Fibroblast of lung (primary cell): ENCODE results near the gene NKD1. TPM values are rescaled to one million over a fixed set of nuclear protein-coding genes. Genes with fewer than 3 reads are reported as not detected.

ENCODE experiments used
- DNase-seq, 2 donors: peaks; one replicate each; pipeline versions ENCODE4 v3.0.0 to v3.0.0-alpha.2; 2010; ENCODE audit warnings: low read depth in 2 of 2
- H2AFZ ChIP-seq: 2 replicates; pipeline ENCODE4 v1.5.1; 2012; ENCODE audit warnings: low read length, control low read depth, inconsistent platforms
- H3K27ac ChIP-seq: 2 replicates; pipeline ENCODE4 v1.5.1; 2011; ENCODE audit warnings: low read length, control low read depth; ENCODE audit not compliant: insufficient read depth
- H3K27me3 ChIP-seq: 2 replicates; pipeline ENCODE4 v1.5.1; 2011; ENCODE audit warnings: mild to moderate bottlenecking, low read length; ENCODE audit not compliant: control insufficient read depth, insufficient read depth
- H3K36me3 ChIP-seq: 2 replicates; pipeline ENCODE4 v1.5.1; 2011; ENCODE audit warnings: low read length; ENCODE audit not compliant: control insufficient read depth, insufficient read depth
- H3K4me1 ChIP-seq: 2 replicates; pipeline ENCODE4 v1.5.1; 2011; ENCODE audit warnings: low read length; ENCODE audit not compliant: control insufficient read depth, insufficient read depth; ENCODE audit errors: extremely low read depth
- H3K4me2 ChIP-seq: 2 replicates; pipeline ENCODE4 v1.5.1; 2011; ENCODE audit warnings: low read length, control low read depth; ENCODE audit not compliant: insufficient read depth; ENCODE audit errors: extremely low read depth
- H3K4me3 ChIP-seq, 4 experiments: fragments of 200-600 bp in 1 of 4; sonication (generic) in 1 of 4; replicated peaks in 1 of 4; 2 replicates each; pipeline ENCODE4 v1.5.1; 2011 to 2016; ENCODE audit warnings: low read length in 4 of 4, low read depth in 3 of 4, mild to moderate bottlenecking in 3 of 4, control low read depth in 2 of 4, inconsistent platforms in 1 of 4, mixed read lengths in 1 of 4; ENCODE audit not compliant: insufficient read depth in 1 of 4; ENCODE audit errors: control extremely low read depth in 1 of 4
- H3K79me2 ChIP-seq: 2 replicates; pipeline ENCODE4 v1.5.1; 2012; ENCODE audit warnings: mild to moderate bottlenecking, low read length, inconsistent platforms; ENCODE audit not compliant: control insufficient read depth, insufficient read depth
- H3K9ac ChIP-seq: 2 replicates; pipeline ENCODE4 v1.5.1; 2011; ENCODE audit warnings: mild to moderate bottlenecking, low read length, control low read depth; ENCODE audit not compliant: insufficient read depth
- H3K9me3 ChIP-seq: 2 replicates; pipeline ENCODE4 v1.5.1; 2012; ENCODE audit warnings: low read depth, low read length; ENCODE audit not compliant: control insufficient read depth, insufficient read depth
- H4K20me1 ChIP-seq: 2 replicates; pipeline ENCODE4 v1.5.1; 2011; ENCODE audit warnings: low read length; ENCODE audit not compliant: control insufficient read depth, insufficient read depth; ENCODE audit errors: extremely low read depth
- EZH2 ChIP-seq: IDR thresholded peaks from 2 replicates; pipeline ENCODE4 v1.5.1; 2012; ENCODE audit warnings: low read length, control low read depth, mild to moderate bottlenecking; ENCODE audit errors: missing control alignments
- polyA plus RNA-seq, 2 donors: library from polyadenylated mRNA; depleted of rRNA in 1 of 2; stranded (reverse) in 1 of 2; unstranded in 1 of 2; fragments of >200 nt; gene quantifications; 2 replicates each; pipeline ENCODE4 v1.2.1, GENCODE V29; 2011 to 2012; ENCODE audit warnings: missing spikeins in 1 of 2
- total RNA-seq: library from RNA; depleted of rRNA; stranded (reverse); fragments of >200 nt; gene quantifications from 2 replicates; pipeline ENCODE4 v1.2.1, GENCODE V29; 2014
- TF ChIP-seq, protein P1 (sequence below), 2 donors: IDR thresholded peaks in 1 of 2; conservative IDR thresholded peaks in 1 of 2; 1 replicate in 1 of 2; 2 replicates in 1 of 2; pipeline ENCODE4 v1.5.1; 2011 to 2012; ENCODE audit warnings: low read length in 2 of 2, control low read depth in 1 of 2, inconsistent platforms in 1 of 2, low read depth in 1 of 2, mild to moderate bottlenecking in 1 of 2

Gene NKD1
- total and polyA plus RNA-seq, 2 donors (not counting 1 experiment from before 2014, with no cell fraction given): under 0.01 to 0.12 TPM

GRCh38 chr16:50526796-50527195, 21.4 kb upstream of the NKD1 start:
- no peak for DNase-seq
- Histone ChIP-seq H4K20me1 (no peaks in the 10 kb centered on the region), H3K4me2 (no peak overlapping the region), H3K79me2 (no peaks in the 10 kb centered on the region), H2AFZ (no peak overlapping the region), H3K4me1 (no peaks in the 10 kb centered on the region), H3K27me3 (no peaks in the 10 kb centered on the region), H3K27ac (no peak overlapping the region), H3K9ac (no peak overlapping the region), H3K9me3 (no peaks in the 10 kb centered on the region), H3K4me3 (no peak overlapping the region), H3K36me3 (no peaks in the 10 kb centered on the region)
- no peak for TF ChIP-seq EZH2
- TF ChIP-seq, protein P1, sequence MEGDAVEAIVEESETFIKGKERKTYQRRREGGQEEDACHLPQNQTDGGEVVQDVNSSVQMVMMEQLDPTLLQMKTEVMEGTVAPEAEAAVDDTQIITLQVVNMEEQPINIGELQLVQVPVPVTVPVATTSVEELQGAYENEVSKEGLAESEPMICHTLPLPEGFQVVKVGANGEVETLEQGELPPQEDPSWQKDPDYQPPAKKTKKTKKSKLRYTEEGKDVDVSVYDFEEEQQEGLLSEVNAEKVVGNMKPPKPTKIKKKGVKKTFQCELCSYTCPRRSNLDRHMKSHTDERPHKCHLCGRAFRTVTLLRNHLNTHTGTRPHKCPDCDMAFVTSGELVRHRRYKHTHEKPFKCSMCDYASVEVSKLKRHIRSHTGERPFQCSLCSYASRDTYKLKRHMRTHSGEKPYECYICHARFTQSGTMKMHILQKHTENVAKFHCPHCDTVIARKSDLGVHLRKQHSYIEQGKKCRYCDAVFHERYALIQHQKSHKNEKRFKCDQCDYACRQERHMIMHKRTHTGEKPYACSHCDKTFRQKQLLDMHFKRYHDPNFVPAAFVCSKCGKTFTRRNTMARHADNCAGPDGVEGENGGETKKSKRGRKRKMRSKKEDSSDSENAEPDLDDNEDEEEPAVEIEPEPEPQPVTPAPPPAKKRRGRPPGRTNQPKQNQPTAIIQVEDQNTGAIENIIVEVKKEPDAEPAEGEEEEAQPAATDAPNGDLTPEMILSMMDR (conservative IDR thresholded peaks at IDR 0.05 in 1 of 2, IDR thresholded peaks at IDR 0.05 in 1 of 2; ENCODE audit: low read depth in 1 of 2, low read length in 2 of 2): no peak

DNA sequence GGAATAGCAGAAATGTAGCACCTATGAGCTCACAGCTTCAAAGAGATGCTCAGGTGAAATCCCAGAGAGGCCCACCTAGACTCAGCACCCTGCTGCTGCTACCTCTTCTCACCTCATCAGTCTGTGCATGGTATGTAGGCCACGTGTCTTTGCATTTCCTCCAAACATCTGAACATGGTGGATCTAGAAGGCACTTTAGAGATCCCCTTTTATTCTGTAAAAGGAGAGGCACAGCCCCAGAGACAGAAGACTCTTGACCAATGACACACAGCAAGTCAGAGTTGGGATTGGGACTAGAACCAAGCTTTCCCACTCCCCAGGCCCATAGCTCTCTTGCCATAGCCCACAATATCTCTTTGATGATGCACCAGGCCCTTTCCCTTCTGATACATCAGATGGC, 19.4 kb upstream of the NKD1 start:
- H3K4me3 ChIP-seq: no peak overlapping the region
- no peak overlapping the region for H3K27ac ChIP-seq
- no peaks in the 10 kb centered on the region for H3K79me2 ChIP-seq
- no peaks in the 10 kb centered on the region for H4K20me1 ChIP-seq
- no peaks in the 10 kb centered on the region for H3K9me3 ChIP-seq
- H2AFZ ChIP-seq: no peak overlapping the region
- H3K27me3 ChIP-seq: no peaks in the 10 kb centered on the region
- no peak overlapping the region for H3K9ac ChIP-seq
- H3K36me3 ChIP-seq: no peaks in the 10 kb centered on the region
- DNase-seq: no peak
- H3K4me1 ChIP-seq: no peaks in the 10 kb centered on the region
- H3K4me2 ChIP-seq: no peak overlapping the region
- no peak for TF ChIP-seq EZH2
- TF ChIP-seq, protein P1 (conservative IDR thresholded peaks at IDR 0.05 in 1 of 2, IDR thresholded peaks at IDR 0.05 in 1 of 2; ENCODE audit: low read depth in 1 of 2, low read length in 2 of 2): no peak

DNA sequence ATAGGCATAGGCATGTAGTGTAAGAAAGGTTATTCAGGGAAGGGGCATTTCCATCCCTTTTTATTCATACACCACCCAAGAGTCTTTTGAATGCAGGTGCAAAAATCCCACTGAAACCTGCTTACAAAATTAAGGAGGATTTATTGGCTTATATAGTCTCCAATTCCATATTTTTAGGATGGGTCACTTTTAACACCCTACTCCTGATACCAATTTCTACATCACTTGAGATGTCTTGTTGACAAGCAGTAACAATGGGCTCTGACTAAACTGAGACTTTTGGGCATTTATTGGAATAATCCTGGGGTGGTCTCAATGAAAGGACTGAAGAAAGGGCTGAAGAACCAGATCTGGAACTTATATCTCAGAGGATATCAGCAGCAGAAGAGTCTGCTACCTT, 18.9 kb upstream of the NKD1 start:
- Histone ChIP-seq H3K27me3 (no peaks in the 10 kb centered on the region), H3K79me2 (no peaks in the 10 kb centered on the region), H3K4me1 (no peaks in the 10 kb centered on the region), H3K9me3 (no peaks in the 10 kb centered on the region), H3K36me3 (no peaks in the 10 kb centered on the region), H2AFZ (no peak overlapping the region), H3K4me2 (no peak overlapping the region), H3K27ac (no peak overlapping the region), H3K9ac (no peak overlapping the region), H3K4me3 (no peak overlapping the region), H4K20me1 (no peaks in the 10 kb centered on the region)
- TF ChIP-seq, protein P1 (conservative IDR thresholded peaks at IDR 0.05 in 1 of 2, IDR thresholded peaks at IDR 0.05 in 1 of 2; ENCODE audit: low read depth in 1 of 2, low read length in 2 of 2): no peak
- no peak for TF ChIP-seq EZH2
- DNase-seq: no peak
